ENCODE data around the gene OR4K15. TPM values are rescaled to one million over a fixed set of nuclear protein-coding genes. Genes with fewer than 3 reads are reported as not detected.

The OR4K15 gene
- total and polyA plus RNA-seq, 2 of the 13 experiments (the other 11 are each of a cell fraction or from before 2014, with no cell fraction given): not detected

DNA sequence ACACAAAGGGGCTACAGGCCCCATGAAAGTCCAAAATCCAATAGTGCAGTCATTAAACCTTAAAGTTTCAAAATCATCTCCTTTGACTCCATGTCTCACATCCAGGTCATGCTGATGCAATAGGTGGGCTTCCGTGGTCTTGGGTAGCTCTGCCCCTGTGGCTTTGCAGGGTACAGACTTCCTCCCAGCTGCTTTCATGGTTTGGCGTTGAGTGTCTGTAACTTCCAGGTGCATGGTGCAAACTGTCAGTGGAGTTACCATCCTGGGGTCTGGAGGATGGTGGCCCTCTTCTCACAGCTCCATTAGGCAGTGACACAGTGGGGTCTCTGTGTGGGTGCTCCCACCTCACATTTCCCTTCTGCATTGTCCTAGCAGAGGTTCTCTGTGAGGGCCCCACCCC is 18.0 kb downstream of the OR4K15 start (continued):
- TF ChIP-seq ZNF235 (CRISPR knock-in tag; IDR thresholded peaks at IDR 0.05; ENCODE audit: borderline replicate concordance) (no peak), ZBTB7A (CRISPR knock-in tag; IDR thresholded peaks at IDR 0.05) (no peak), ZNF777 (CRISPR knock-in tag; IDR thresholded peaks at IDR 0.05) (no peak), ZNF24 (IDR thresholded peaks at IDR 0.05) (no peak), GLI4 (CRISPR knock-in tag; IDR thresholded peaks at IDR 0.05; ENCODE audit: borderline replicate concordance) (no peak), ZNF672 (CRISPR knock-in tag; IDR thresholded peaks at IDR 0.05) (no peak)
- TF ChIP-seq, protein P1, sequence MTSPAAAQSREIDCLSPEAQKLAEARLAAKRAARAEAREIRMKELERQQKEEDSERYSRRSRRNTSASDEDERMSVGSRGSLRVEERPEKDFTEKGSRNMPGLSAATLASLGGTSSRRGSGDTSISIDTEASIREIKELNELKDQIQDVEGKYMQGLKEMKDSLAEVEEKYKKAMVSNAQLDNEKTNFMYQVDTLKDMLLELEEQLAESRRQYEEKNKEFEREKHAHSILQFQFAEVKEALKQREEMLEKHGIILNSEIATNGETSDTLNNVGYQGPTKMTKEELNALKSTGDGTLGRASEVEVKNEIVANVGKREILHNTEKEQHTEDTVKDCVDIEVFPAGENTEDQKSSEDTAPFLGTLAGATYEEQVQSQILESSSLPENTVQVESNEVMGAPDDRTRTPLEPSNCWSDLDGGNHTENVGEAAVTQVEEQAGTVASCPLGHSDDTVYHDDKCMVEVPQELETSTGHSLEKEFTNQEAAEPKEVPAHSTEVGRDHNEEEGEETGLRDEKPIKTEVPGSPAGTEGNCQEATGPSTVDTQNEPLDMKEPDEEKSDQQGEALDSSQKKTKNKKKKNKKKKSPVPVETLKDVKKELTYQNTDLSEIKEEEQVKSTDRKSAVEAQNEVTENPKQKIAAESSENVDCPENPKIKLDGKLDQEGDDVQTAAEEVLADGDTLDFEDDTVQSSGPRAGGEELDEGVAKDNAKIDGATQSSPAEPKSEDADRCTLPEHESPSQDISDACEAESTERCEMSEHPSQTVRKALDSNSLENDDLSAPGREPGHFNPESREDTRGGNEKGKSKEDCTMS (CRISPR knock-in tag; conservative IDR thresholded peaks at IDR 0.05): no peak

DNA sequence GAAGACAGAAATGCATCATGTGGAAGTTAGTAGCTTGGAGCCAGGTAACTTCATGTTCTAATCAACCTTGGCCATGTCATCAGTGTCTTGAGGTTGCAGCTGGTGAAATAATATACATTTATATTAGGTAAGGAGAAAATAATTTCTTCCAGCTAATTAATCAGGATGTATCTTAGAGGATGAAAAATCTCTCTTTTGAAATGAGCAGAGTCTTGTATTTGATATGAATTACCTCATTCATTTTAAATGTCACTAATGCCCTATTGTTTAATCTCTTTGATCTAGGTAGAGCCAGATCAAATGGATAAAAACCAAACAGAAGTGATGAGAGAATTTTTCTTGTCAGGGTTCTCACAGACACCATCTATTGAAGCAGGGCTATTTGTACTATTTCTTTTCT is 26.5 kb downstream of the OR4K15 start, which contains the start of gene OR4Q2:
TSS of gene OR4Q2 (plus strand) at position 301 of the 400 bp plus-strand sequence.
- H3K9me3 ChIP-seq (ENCODE audit: low read length): no peaks in the 10 kb centered on the region

More for the DNA sequence above, 26.5 kb downstream of the OR4K15 start, which contains the start of gene OR4Q2:
- no peak for FAIRE-seq
- intact Hi-C loops (cut with micrococcal nuclease; ENCODE audit: unreplicated experiment): no loop called here
- H3K27me3 ChIP-seq (ENCODE audit: control insufficient read depth in 1 of 2, insufficient read depth in 2 of 2, low read length in 2 of 2): no peaks in the 10 kb centered on the region; a peak in 1 of 5 replicates
- H2AFZ ChIP-seq (ENCODE audit: low read length): no peak within 1 kb of the TSS
- BruUV-seq (replicated peaks): no TSS peak
- ChIA-PET POLR2A (no interaction called here), CTCF (ENCODE audit: low intra/inter-chr PET ratio, low total read pairs) (no interaction called here)
- no peak within 1 kb of the TSS for H3K27ac ChIP-seq (ENCODE audit: extremely low read length, insufficient read depth, low read length)
- TF ChIP-seq ZNF652 (CRISPR knock-in tag; IDR thresholded peaks at IDR 0.05; ENCODE audit: borderline replicate concordance, low read depth) (no peak), ZNF709 (CRISPR knock-in tag; IDR thresholded peaks at IDR 0.05) (no peak)
- no peaks in the 10 kb centered on the region for H4K20me1 ChIP-seq (ENCODE audit: insufficient read depth, low read length)
- ATAC-seq: no peak
- no peak for DNase-seq (ENCODE audit: low spot score)
- no peak within 1 kb of the TSS for H3K9ac ChIP-seq (ENCODE audit: insufficient read depth, low read depth, low read length)
- no peak within 1 kb of the TSS for H3K4me3 ChIP-seq (replicated peaks in 1 of 3; ENCODE audit: insufficient read depth in 1 of 3, low read depth in 2 of 3, low read length in 3 of 3)
- H3K36me3 ChIP-seq (replicated peaks in 1 of 2; ENCODE audit: control insufficient read depth in 1 of 2, insufficient read depth in 2 of 2, low read length in 2 of 2): no peaks in the 10 kb centered on the region
- H3K4me2 ChIP-seq (ENCODE audit: low read depth, low read length): no peak within 1 kb of the TSS
- in situ Hi-C loops (cut with HindIII; ENCODE audit: extremely low pct_ligation_motif_present, low pct_unique_long_range_greater_than_20kb): no loop called here
- no peaks in the 10 kb centered on the region for H3K4me1 ChIP-seq (ENCODE audit: insufficient read depth, low read length)
- H3K79me2 ChIP-seq (ENCODE audit: insufficient read depth, low read length): no peaks in the 10 kb centered on the region

Measured in HepG2 (cell line).